SK-N-SH treated with all-trans-retinoic acid at 6 μM for 48 hours (cell line): ENCODE results near the gene ANP32A.

Experiments
- ATAC-seq: fragments of 200-7000 bp; cut with Tn5 transposase; 3 replicates; pipeline ENCODE4 v1.9.1; 2020; ENCODE audit warnings: mild to moderate bottlenecking, moderate library complexity
- ARNTL ChIP-seq: fragments of 450-650 bp; formaldehyde crosslinking; IDR thresholded peaks from 2 replicates; pipeline ENCODE4 v1.5.0; 2020; ENCODE audit warnings: low read depth, mild to moderate bottlenecking, moderate library complexity, borderline replicate concordance
- BACH2 ChIP-seq: fragments of 250-450 bp; sonication (Bioruptor Pico); IDR thresholded peaks from 2 replicates; pipeline ENCODE4 v1.9.0; 2021; ENCODE audit warnings: mild to moderate bottlenecking, borderline replicate concordance
- CSDC2 ChIP-seq: fragments of 250-450 bp; sonication (Bioruptor Pico); IDR thresholded peaks from 2 replicates; pipeline ENCODE4 v1.5.0; 2020; ENCODE audit warnings: mild to moderate bottlenecking, moderate library complexity
- ESRRG ChIP-seq: fragments of 250-450 bp; sonication (Bioruptor Pico); IDR thresholded peaks from 2 replicates; pipeline ENCODE4 v1.6.1; 2021; ENCODE audit warnings: mild to moderate bottlenecking
- GLIS3 ChIP-seq: fragments of 250-450 bp; sonication (Bioruptor Pico); IDR thresholded peaks from 2 replicates; pipeline ENCODE4 v1.5.0; 2020; ENCODE audit warnings: mild to moderate bottlenecking, moderate library complexity
- ISL1 ChIP-seq: fragments of 250-450 bp; sonication (Bioruptor Pico); IDR thresholded peaks from 2 replicates; pipeline ENCODE4 v2.1.2; 2022; ENCODE audit warnings: mild to moderate bottlenecking, moderate library complexity
- OSR1 ChIP-seq: fragments of 250-450 bp; sonication (Bioruptor Pico); IDR thresholded peaks from 2 replicates; pipeline ENCODE4 v1.8.0; 2022; ENCODE audit warnings: moderate library complexity, mild to moderate bottlenecking, inconsistent platforms
- PPARA ChIP-seq: fragments of 250-450 bp; sonication (Bioruptor Pico); IDR thresholded peaks from 2 replicates; pipeline ENCODE4 v1.5.0; 2020; ENCODE audit warnings: mild to moderate bottlenecking, borderline replicate concordance
- RARB ChIP-seq: fragments of 250-450 bp; sonication (Bioruptor Pico); IDR thresholded peaks from 2 replicates; pipeline ENCODE4 v1.8.0; 2021; ENCODE audit warnings: mild to moderate bottlenecking, moderate library complexity
- SNAI2 ChIP-seq: fragments of 250-450 bp; sonication (Bioruptor Pico); IDR thresholded peaks from 2 replicates; pipeline ENCODE4 v1.5.0; 2020; ENCODE audit warnings: mild to moderate bottlenecking, moderate library complexity
- TCF4 ChIP-seq: fragments of 250-450 bp; sonication (Bioruptor Pico); IDR thresholded peaks from 2 replicates; pipeline ENCODE4 v1.8.0; 2021; ENCODE audit warnings: mild to moderate bottlenecking, moderate library complexity, borderline replicate concordance
- TOX ChIP-seq: fragments of 250-450 bp; sonication (Bioruptor Pico); IDR thresholded peaks from 2 replicates; pipeline ENCODE4 v1.8.0; 2021; ENCODE audit warnings: mild to moderate bottlenecking, moderate library complexity, borderline replicate concordance
- ZC3H10 ChIP-seq: fragments of 250-450 bp; sonication (Bioruptor Pico); IDR thresholded peaks from 2 replicates; pipeline ENCODE4 v1.5.1; 2021; ENCODE audit warnings: mild to moderate bottlenecking, moderate library complexity
- ZFP3 ChIP-seq: fragments of 250-450 bp; sonication (Bioruptor Pico); IDR thresholded peaks from 2 replicates; pipeline ENCODE4 v1.5.0; 2020; ENCODE audit warnings: mild to moderate bottlenecking, moderate library complexity
- ZFP30 ChIP-seq: fragments of 450-650 bp; formaldehyde crosslinking; IDR thresholded peaks from 2 replicates; pipeline ENCODE4 v1.5.0; 2022; ENCODE audit warnings: mild to moderate bottlenecking, moderate library complexity
- ZNF70 ChIP-seq: fragments of 450-650 bp; formaldehyde crosslinking; IDR thresholded peaks from 2 replicates; pipeline ENCODE4 v1.5.0; 2020; ENCODE audit warnings: mild to moderate bottlenecking, moderate library complexity
- ZNF8 ChIP-seq: fragments of 450-650 bp; formaldehyde crosslinking; IDR thresholded peaks from 2 replicates; pipeline ENCODE4 v1.5.0; 2020; ENCODE audit warnings: mild to moderate bottlenecking, moderate library complexity
- TF ChIP-seq, protein P1 (sequence below): fragments of 250-450 bp; sonication (Bioruptor Pico); IDR thresholded peaks from 2 replicates; pipeline ENCODE4 v1.8.0; 2020; ENCODE audit warnings: mild to moderate bottlenecking, moderate library complexity, borderline replicate concordance
- TF ChIP-seq, protein P2 (sequence below): fragments of 250-450 bp; sonication (Bioruptor Pico); IDR thresholded peaks from 2 replicates; pipeline ENCODE4 v1.5.0; 2020; ENCODE audit warnings: mild to moderate bottlenecking, moderate library complexity
- TF ChIP-seq, protein P3 (sequence below): fragments of 250-450 bp; sonication (Bioruptor Pico); IDR thresholded peaks from 2 replicates; pipeline ENCODE4 v1.8.0; 2021; ENCODE audit warnings: low read depth, mild to moderate bottlenecking, moderate library complexity, borderline replicate concordance
- TF ChIP-seq, protein P4 (sequence below): fragments of 250-450 bp; sonication (Bioruptor Pico); IDR thresholded peaks from 2 replicates; pipeline ENCODE4 v1.5.1; 2021; ENCODE audit warnings: mild to moderate bottlenecking, moderate library complexity

The ANP32A gene

DNA sequence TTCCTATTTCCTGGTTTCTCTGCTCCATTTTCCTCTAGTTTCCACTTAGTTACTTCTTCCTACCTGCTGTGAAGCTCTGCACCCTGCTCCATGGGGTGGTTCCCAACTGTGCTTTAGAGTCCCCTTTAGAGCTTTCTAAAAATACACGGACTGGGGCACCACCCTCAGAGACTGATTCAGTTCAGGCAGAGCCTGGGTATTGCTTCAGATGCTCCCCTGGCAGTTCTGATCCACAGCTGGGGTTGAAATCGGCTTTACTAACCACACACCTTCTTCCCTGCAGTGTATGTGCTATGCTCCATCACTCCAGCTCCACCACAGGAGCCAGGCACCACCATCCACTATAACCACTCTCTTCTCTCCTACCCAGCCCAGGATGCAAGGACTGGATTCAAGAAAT is 12.6 kb downstream of the ANP32A start:
- no peak for TF ChIP-seq TCF4 (CRISPR knock-in tag)
- TF ChIP-seq ZFP3 (CRISPR knock-in tag), result no peak

DNA sequence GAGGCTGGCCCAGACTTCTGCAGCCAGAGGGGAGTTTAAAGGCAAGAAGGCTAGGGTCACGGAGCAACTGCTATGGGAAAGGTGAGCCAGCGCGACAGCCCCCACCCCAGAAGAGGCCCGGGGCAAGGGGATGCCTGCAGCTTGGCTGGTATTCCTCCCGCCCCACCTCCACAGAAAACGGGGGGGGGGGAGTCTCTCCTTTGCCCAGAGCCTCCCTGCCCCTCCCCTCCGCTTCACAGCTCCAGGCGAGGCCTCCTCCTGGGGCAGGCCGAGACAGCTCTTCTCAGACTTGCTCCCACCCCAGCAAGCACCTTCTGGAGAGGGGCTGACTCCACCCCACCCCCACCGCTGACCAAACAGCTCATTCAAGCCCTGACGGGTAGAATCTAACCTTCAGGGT is 13.4 kb downstream of the ANP32A start:
- no peak for TF ChIP-seq TOX (CRISPR knock-in tag)
- TF ChIP-seq BACH2 (CRISPR knock-in tag), result no peak
- no peak for TF ChIP-seq ESRRG (CRISPR knock-in tag)
- TF ChIP-seq ISL1, result no peak
- TF ChIP-seq, protein P1, sequence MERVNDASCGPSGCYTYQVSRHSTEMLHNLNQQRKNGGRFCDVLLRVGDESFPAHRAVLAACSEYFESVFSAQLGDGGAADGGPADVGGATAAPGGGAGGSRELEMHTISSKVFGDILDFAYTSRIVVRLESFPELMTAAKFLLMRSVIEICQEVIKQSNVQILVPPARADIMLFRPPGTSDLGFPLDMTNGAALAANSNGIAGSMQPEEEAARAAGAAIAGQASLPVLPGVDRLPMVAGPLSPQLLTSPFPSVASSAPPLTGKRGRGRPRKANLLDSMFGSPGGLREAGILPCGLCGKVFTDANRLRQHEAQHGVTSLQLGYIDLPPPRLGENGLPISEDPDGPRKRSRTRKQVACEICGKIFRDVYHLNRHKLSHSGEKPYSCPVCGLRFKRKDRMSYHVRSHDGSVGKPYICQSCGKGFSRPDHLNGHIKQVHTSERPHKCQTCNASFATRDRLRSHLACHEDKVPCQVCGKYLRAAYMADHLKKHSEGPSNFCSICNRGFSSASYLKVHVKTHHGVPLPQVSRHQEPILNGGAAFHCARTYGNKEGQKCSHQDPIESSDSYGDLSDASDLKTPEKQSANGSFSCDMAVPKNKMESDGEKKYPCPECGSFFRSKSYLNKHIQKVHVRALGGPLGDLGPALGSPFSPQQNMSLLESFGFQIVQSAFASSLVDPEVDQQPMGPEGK (CRISPR knock-in tag), result no peak
- TF ChIP-seq ZFP30 (CRISPR knock-in tag), result no peak
- TF ChIP-seq ZNF8 (CRISPR knock-in tag), result no peak
- no peak for TF ChIP-seq ZC3H10 (CRISPR knock-in tag)
- no peak for TF ChIP-seq RARB (CRISPR knock-in tag)
- no peak for TF ChIP-seq SNAI2 (CRISPR knock-in tag)
- TF ChIP-seq, all 23 proteins: peak for 0
- no peak for ATAC-seq

More for the DNA sequence above, 12.6 kb downstream of the ANP32A start:
- ATAC-seq, result no peak

DNA sequence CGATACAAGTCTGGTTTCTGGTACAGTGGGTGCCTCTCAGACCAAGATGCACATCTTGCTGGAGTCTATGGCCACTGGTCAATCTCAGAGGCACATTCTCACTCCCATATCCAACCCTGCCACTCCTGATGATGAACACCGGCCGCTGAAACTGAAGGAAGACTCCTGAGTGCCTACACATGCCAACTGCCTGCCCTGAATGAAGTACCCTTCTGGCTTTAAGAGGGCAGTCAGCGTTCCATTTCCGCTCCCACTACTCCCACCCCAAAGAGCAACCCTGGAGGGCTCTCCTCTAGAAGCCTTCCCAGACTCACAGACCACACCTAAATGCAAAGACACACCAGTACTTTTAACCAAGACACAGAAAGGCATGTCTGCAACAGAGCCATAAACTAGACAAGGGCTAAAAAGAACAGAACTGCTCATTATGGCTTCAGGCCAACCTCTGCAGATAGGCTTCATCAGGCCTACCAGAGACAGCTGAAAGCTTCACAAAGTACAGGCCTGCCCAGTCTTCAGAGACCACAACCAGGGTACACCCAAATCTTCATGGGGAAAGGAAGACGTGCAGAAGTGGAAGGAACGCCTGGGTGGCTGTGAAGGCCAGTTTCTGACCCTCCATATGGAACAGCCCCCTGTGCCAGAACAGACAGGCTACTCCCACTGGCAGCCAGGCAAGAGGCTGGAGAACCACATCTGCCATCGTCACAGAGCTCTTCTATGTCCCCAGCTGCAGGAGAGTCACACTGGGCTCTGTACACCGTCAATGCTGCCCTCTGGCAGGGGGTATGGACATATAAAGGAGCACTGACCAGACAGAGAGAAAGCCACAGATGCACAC is 14.3 kb downstream of the ANP32A start:
- TF ChIP-seq, protein P2, sequence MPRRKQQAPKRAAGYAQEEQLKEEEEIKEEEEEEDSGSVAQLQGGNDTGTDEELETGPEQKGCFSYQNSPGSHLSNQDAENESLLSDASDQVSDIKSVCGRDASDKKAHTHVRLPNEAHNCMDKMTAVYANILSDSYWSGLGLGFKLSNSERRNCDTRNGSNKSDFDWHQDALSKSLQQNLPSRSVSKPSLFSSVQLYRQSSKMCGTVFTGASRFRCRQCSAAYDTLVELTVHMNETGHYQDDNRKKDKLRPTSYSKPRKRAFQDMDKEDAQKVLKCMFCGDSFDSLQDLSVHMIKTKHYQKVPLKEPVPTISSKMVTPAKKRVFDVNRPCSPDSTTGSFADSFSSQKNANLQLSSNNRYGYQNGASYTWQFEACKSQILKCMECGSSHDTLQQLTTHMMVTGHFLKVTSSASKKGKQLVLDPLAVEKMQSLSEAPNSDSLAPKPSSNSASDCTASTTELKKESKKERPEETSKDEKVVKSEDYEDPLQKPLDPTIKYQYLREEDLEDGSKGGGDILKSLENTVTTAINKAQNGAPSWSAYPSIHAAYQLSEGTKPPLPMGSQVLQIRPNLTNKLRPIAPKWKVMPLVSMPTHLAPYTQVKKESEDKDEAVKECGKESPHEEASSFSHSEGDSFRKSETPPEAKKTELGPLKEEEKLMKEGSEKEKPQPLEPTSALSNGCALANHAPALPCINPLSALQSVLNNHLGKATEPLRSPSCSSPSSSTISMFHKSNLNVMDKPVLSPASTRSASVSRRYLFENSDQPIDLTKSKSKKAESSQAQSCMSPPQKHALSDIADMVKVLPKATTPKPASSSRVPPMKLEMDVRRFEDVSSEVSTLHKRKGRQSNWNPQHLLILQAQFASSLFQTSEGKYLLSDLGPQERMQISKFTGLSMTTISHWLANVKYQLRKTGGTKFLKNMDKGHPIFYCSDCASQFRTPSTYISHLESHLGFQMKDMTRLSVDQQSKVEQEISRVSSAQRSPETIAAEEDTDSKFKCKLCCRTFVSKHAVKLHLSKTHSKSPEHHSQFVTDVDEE (CRISPR knock-in tag), result no peak
- TF ChIP-seq, protein P1 (CRISPR knock-in tag), result no peak
- TF ChIP-seq OSR1 (CRISPR knock-in tag), result no peak
- TF ChIP-seq GLIS3 (CRISPR knock-in tag), result no peak
- no peak for TF ChIP-seq RARB (CRISPR knock-in tag)
- no peak for TF ChIP-seq TOX (CRISPR knock-in tag)
- TF ChIP-seq PPARA, result no peak
- TF ChIP-seq ZNF8 (CRISPR knock-in tag), result no peak
- TF ChIP-seq ZC3H10 (CRISPR knock-in tag), result no peak
- TF ChIP-seq ZNF70 (CRISPR knock-in tag), result no peak
- TF ChIP-seq, protein P3, sequence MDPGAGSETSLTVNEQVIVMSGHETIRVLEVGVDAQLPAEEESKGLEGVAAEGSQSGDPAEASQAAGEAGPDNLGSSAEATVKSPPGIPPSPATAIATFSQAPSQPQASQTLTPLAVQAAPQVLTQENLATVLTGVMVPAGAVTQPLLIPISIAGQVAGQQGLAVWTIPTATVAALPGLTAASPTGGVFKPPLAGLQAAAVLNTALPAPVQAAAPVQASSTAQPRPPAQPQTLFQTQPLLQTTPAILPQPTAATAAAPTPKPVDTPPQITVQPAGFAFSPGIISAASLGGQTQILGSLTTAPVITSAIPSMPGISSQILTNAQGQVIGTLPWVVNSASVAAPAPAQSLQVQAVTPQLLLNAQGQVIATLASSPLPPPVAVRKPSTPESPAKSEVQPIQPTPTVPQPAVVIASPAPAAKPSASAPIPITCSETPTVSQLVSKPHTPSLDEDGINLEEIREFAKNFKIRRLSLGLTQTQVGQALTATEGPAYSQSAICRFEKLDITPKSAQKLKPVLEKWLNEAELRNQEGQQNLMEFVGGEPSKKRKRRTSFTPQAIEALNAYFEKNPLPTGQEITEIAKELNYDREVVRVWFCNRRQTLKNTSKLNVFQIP (CRISPR knock-in tag), result no peak
- no peak for TF ChIP-seq ZFP3 (CRISPR knock-in tag)
- no peak for TF ChIP-seq BACH2 (CRISPR knock-in tag)
- no peak for TF ChIP-seq ARNTL (CRISPR knock-in tag)
- no peak for TF ChIP-seq CSDC2 (CRISPR knock-in tag)
- TF ChIP-seq, protein P4, sequence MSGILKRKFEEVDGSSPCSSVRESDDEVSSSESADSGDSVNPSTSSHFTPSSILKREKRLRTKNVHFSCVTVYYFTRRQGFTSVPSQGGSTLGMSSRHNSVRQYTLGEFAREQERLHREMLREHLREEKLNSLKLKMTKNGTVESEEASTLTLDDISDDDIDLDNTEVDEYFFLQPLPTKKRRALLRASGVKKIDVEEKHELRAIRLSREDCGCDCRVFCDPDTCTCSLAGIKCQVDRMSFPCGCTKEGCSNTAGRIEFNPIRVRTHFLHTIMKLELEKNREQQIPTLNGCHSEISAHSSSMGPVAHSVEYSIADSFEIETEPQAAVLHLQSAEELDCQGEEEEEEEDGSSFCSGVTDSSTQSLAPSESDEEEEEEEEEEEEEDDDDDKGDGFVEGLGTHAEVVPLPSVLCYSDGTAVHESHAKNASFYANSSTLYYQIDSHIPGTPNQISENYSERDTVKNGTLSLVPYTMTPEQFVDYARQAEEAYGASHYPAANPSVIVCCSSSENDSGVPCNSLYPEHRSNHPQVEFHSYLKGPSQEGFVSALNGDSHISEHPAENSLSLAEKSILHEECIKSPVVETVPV (CRISPR knock-in tag), result no peak
- no peak for TF ChIP-seq SNAI2 (CRISPR knock-in tag)
- peak; percentile 64; the same call in 2 of the 3 replicates for ATAC-seq
